Measurements from ENCODE around the gene TBX4.

GRCh38 chr17:61408151-61409041, 43.8 kb upstream of the TBX4 start:
- TF ChIP-seq CTCF (conservative IDR thresholded peaks at IDR 0.05; ENCODE audit: low read length): no peak
- no peak for TF ChIP-seq EZH2phosphoT487 (IDR thresholded peaks at IDR 0.05; ENCODE audit: borderline replicate concordance)
